HG03097 (cell line): ENCODE results near the gene SEMG2.

Experiments used
- ATAC-seq: cut with Tn5 transposase; IDR thresholded peaks from one replicate; pipeline ENCODE4 v1.9.1; 2021; ENCODE audit not compliant: unreplicated experiment, low FRiP score

SEMG2 gene

DNA sequence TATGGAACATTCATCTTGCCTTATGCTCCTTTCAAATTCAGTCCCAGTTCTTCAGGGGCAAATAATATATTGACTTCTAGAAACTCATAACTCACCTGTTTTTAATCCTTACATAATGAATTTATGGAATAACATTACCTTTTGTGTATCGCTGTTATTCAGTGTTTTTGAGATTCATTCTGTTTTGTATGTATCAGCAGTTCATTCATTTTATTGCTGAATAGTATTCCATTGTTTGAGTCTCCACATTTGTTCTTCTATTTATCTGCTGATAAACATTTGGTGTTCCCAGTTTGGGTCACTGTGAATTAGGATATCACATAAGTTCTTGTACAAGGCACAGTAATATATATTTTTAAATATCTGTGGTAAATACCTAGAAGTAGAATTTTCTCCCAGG is 5.1 kb downstream of the SEMG2 start:
- no peak for ATAC-seq

DNA sequence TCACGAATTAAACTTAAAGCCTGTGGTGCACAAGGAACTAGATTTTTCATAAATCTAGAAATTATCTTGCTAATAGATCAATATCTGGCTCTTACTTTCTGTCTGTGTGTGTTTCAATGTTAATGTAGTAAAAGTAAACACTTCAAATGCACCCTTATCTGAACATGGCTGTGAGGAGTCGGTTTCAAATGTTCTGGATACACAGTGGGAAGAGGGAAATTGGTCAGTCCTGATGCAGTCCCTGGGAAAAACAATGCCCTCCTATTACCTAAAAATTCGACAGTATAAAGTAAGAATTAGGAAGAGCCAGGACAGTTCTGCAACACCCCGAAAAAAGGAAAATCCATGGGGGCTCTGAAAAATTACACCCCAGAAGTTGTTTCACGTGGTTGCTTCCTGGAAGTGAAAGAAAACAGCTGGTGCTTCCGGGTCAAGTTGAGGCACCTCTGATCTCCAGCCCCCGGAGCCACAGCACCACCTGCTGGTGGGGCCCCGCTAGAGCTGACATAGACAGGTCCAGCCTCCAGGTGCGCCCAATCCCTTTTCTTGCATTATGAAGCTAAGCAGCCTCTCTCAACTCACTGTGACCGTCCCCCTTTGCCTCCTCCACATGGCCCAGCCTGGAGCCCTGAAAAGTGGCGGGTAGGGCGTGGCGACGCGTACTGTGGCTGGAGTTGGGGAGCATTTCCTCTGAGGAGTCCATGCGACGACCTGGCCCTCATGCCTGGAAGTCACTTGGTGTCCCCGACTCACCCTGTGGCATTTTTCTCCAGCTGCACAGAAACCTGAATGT is 8.3 kb downstream of the SEMG2 start:
- ATAC-seq: no peak

DNA sequence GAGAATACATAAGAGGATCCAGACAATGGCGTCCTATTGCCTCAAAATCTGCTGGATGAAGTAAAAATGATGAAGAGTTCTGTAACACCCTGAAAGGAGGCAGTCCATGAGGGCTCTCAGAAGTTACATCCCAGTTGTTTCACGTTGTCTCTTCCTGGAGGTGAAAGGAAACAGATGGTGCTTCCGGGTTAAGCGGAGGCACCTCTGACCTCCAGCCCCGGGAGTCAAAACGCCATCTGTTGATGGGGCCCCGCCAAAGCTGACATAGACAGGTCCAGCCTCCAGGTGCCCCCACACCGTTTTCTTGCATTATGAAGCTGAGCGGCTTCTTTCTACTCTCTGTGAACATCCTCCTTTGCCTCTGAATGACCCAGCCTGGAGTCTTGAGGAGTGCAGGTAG is 9.5 kb downstream of the SEMG2 start:
- ATAC-seq: no peak

DNA sequence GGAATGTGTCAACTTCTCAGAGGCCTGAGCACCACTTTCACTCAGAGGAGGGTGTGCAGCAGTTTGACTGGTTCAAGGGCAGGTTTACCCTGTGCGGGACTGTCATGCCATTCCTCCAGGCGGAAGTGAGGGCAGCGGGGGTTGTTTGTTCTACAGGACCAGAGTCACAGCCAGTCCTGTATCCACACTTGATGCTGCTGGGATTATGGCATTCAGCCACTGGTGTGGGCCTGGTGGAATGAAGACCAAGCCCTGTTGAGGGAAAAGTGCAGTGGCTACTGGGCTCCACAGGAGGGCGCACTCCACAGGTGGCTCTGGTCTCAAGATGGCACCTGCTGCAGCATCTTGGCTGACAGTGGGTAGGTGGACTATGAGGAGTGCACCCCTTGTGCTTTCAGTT is 14.8 kb downstream of the SEMG2 start:
- ATAC-seq: no peak

DNA sequence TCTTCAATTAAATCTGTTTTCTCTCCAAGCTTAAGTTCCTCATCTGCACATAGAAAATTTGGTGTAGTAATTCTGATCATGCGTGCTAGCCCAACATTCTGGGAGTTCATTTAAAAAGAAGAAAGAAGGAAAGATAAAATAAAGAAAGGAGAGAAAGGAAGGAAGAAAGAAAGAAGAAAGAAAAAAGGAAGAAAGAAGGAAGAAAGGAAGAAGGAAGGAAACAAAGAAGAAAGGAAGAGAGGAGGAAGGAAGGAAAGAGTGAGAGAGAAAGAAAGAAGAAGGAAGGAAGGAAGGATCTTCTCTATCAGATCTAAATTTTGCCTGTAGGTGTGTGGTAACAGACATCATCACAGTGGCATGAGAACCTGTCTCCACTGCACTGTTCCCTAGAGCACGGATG is 17.0 kb downstream of the SEMG2 start:
- ATAC-seq: no peak

DNA sequence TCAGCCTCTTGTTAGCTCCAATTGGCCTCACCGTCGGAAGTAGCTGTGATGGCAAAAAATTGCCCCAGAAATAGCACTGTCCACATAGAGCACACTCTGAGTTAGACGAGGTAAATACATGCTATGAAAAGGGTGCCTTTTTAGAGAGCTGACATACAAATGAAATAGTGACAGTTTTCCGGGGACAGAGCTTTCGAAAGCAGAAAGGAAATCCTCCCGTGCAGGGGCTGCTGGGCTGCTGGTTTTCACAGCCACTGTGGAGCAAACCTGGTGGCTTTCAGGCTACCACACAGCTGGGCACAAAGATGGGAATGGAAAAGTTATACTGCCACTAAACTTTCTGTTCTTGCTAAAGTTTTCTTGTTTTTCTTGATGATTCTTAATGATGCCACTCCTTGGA is 24.9 kb downstream of the SEMG2 start:
- no peak for ATAC-seq

DNA sequence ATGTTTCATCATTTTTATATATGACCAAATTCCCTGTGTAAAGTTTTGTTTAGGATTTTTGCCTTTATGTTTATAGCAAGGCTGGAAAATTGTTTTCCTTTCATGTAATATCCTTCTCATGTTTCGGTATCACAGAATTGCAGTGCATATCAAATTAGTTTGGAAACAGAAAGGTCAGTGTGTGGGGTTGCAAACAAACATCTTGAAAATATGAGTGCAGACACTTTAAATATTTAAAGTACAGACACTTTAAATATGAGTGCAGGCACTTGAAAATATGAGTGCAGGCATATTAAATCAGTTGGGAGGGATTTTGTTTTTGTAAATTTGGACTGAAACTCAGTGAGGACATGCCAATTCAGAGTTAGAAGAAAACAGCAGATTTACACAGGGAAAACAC is 26.7 kb downstream of the SEMG2 start:
- ATAC-seq: no peak

DNA sequence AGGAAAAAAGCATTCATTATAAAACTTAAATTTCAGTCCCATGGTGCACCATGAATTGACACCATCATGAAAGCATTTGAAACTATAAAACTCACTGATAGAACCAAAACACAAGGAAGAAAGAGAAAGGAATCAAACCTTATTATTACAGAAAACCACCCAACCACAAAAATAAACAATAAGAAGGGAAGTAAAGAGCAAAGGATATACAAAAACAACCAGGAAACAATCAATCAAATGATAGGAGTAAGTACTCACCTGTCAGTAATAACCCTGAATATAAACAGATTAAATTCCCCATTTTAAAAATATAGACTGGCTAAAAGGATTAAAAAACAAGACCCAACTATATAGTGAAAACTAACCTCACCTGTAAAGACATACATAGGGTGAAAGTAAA is 27.4 kb downstream of the SEMG2 start:
- ATAC-seq: no peak

DNA sequence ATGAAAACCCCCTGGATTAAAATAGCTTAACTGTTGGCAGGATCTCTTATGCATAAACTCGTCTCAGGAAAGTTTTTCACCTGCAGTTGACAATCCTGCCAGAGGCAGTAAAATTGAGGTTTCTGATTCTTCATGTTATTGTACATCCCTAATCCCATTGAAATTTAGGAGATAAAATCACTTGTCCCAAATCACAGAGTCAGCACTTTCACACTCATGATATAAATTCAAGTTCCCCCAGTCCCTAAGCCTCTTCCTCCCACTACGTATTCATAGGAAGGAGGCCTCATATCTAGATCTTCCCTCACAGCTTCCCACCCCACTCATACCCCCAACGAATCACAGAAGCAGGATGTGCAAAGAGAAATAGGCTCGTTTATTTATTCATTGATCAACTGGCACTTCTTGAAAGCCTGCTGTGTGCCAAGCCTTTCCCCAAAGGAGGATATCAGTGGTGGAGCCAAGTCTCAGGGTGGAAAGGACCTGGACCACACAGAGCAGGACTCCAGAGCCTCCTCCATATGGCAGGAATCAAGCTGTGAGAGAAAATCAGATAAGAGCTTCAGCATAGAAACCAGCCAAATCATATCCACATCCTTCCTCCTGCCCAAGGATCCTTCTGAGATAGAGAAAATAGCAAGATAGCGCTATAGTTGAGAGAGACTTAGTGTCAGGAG is 30.8 kb downstream of the SEMG2 start:
- ATAC-seq: no peak

DNA sequence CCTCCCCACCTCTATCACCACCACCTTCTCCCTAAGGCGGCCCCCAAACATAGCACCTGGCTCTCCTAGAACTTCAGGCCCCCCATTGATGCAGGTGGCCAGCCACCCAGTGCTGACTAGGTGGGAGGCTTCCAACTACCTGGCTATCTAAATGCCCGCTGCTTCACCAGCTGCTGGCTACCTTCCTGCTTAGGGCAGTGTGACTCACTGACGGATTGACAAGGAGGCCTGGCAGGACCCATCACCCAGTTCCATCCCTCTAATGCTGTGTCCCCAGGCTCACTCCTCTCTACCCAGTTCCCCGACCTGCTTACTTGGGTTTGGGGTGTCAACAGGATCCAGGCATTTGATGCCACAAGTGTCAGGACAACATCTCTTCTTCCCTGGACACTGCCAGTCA is 32.1 kb downstream of the SEMG2 start:
- no peak for ATAC-seq

DNA sequence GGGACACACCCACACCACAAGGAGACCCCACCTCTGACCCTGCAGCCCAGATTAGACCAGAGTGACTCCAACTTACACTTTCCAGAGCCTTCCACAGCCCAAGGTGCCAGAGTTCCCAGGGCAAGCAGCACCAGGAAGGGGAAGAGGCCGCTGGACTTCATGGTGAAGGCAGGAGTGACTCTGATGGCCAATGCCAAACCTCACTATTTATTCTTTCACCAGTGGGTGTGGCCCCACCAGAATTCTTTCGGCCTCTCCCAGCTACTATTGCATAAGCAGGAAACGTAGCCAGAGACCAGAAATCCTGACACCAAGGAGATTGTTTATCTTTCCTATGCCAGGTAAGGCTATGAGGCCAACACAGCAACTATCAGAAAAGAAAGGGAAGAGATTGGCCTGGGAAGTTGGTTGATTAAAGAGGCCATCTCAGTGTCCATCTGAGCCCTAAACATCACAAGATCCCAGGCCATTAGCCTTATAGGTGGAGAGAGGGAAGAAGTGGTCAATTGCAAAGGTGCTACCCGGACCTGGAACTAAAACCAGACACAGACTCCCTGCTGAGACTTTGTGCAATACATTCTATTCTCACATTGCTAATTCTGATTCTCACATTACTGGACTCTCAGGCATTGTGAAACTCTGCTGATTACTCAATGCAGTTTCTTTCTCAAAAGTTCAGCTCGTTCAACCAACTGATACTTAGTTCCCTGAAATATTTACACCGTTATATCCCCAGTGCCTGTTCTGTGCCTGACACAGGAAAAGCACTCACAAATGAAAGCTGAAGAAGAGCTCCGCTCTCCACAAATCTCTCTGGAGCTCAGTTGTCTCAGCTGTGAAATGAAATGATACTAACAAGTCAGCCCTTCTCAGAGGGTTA is 33.5 kb downstream of the SEMG2 start, which contains the start of gene SLPI:
TSS of gene SLPI (minus strand) at position 182 of the 880 bp plus-strand sequence. CDS start at position 161, 21 bp downstream.
- ATAC-seq: no peak

DNA sequence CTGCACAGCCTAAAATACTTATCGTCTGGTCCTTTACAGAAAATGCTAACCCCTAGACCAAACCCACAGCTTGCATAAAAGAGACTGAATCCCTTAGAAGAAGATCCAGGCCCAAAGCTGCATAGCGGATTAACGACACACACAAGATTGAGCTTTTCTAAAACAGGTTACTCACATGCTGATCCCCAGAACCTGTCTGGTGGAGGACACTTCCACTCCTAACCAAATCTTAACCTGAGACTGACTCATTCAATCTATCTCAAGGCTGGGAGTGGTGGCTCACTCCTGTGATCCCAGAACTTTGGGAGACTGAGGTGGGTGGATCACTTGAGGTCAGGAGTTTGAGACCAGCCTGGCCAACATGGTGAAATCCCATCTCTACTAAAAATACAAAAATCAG is 36.0 kb downstream of the SEMG2 start:
- no peak for ATAC-seq

DNA sequence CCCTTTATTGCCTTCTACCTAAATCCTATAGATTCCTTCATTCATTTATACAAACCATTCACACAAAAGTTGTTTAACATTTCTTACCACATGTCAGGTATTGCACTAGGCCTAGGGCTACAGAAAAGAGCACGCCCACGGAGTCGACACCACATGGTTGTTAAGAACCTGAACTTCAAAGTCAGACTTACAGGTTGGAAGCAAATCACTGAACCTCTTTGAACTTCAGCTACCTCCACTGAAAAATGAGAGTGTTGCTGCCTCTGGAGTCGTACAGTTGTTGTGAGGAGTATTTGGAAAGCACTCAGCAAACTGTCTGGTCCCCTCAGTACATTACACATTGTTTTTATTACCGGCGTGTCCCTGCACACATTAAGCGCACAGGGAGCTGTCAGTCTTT is 36.5 kb downstream of the SEMG2 start:
- ATAC-seq: no peak

DNA sequence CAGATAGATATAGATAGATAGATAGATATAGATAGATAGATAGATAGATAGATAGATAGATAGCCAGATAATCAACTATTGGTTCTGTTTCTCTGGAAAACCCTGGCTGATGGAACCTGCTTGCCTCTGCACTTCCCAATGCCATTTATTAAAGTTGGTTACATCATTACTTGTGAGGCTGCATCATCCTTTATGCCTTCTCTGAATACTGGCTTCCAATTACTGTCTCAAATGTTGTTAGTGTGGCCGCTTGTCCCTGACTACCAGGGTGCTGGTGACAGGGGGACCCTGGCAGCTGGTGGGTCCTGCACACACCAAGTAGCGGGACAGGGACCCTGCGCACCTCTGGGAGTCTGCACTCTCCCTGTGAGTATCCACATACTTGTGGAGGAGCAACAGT is 37.1 kb downstream of the SEMG2 start:
- no peak for ATAC-seq

DNA sequence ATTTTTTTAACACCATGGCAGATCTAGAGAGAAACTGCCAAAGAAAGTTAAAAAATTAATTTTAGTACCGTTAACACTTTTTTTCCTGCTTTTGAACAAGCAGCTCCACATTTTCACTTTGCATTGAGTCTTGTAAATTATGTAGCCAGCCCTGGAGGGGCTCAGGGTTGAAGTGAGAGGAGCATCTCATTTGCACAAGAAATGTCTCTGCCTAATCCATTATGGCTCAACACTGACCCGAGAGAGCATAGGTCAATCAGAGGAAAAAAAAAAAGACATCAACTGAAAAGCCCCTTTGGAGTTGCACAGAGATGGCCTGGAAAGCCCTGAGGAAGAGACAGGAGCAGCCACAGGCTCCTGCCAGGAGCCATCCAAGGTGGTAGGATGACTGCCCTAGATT is 37.5 kb downstream of the SEMG2 start:
- no peak for ATAC-seq

DNA sequence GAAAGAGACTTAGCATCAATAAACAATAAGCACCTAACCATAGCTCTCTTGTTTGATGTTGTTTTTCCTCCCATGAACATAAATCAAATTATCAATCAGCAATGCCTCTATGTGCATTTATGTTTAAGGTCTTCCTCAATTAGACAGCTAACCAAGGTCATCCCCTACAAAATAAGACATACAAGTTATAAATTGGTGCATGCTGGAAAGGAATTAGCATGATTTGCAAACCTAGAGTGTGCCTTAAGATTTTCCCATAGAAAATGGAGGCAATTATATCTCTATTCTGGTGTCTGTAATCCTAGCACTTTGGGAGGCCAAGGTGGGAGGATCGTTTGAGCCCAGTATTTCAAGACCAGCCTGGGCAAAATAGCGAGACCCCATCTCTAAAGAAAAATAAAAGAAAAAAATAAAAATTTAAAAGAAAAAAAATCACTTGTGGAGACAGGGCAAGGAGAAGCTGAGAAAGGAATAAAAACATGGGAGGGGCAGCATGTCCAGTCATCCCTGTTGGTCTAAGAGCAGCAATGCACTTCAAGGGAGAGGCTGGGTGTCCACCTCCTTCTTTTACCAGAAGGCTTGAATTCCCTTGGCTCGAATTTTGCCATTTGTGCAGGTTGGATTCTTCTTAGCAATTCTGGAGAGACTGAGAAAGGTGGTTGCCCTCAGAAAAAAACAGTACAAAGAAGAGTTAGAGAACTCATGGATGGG is 42.5 kb downstream of the SEMG2 start:
- no peak for ATAC-seq

DNA sequence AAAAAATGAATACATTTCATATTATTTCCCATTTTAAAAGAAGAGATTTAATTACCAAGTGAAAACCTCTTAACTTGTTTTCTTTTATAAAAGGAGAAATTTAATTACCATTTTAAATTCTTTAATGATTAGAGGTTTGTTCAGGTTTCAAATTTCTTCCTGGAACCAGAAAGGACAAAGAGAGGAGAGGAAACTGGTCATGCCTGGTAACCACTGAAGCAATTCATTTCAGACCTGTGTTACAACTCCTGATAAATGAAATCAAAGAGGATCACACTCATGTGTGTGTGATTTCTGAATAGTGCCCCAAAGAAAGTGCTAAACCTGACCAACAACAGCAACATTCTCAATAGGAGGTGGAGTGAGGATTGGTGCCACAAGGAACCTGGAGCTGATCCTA is 45.8 kb downstream of the SEMG2 start:
- ATAC-seq: no peak

DNA sequence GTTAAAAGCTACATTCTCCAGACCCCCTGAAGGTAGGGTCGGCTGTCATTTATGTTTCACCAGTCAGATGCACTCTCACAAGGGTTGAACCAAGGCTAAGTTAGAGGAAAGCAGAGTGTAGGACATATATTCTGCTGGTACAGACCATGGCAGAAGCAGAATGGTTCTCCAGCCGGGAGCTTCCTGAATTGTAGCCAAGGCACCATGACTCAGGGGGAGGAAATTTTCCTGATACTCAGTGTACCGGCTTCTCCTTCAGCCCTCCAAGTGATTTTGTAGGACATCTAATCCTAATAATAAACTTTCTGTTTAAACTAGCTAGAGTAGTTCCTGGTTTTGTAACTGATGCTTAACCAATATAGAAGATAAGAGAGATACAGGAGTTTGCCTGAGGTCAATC is 47.4 kb downstream of the SEMG2 start:
- ATAC-seq: no peak

DNA sequence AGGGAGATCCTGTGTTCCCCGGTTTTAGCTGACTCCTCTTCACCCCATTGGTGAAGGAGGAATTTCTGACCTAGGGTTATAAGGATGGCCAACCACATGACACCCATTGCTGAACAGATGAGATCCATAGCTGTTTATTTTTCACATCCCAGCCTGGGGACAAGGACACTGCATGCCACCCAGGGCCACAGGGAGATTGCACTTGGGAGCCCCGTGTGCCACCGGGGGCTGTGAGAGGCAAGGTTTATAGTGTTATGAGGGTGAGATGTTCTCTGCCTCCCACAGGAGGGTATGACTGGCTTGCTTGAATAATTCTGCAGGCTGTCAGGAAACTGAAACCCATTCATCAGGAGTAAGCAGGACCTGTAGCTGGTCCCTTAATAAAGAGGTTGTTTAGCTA is 47.9 kb downstream of the SEMG2 start:
- ATAC-seq: no peak

DNA sequence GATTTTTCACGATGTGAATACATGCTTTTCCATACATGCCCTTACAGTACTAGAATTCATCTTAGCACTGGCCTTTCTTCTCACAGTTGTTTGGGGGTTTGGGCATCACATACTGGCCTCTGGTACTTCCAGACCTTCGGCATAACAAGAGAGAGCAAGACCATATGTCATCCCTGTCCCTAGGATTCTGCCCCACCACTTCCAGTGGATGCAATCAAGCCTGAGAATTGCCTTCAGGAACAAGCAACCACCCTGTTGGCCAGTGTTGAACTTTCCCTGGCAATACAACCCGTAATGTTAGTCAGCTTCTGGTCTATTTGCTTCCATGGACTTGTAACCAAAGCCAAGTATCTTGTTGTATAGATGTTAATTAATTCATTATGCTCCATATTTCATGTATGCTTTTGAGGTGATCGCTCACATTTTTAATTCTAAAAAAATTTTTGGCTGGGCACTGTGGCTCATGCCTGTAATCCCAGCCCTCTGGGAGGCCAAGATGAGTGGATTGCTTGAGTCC is 48.6 kb downstream of the SEMG2 start:
- no peak for ATAC-seq
